Smooth muscle cell (in vitro differentiated cells): ENCODE measurements around the gene NPAS3. TPM values are rescaled to one million over a fixed set of nuclear protein-coding genes. Genes with fewer than 3 reads are reported as not detected.
A peak's percentile ranks its signal among the peaks of the same experiment; 100 is the strongest.

Experiments used
- DNase-seq: peaks from one replicate; lab custom pipeline; 2025; ENCODE audit not compliant: unreplicated experiment; lab: John Stamatoyannopoulos, UW
- H2AFZ ChIP-seq: fragments of 200-600 bp; sonication (generic); 2 replicates; pipeline ENCODE4 v1.6.0; 2016; ENCODE audit warnings: antibody characterized with exemption, low read depth, mild to moderate bottlenecking
- H3F3A ChIP-seq: fragments of 200-600 bp; sonication (generic); 2 replicates; pipeline ENCODE4 v1.6.0; 2017; ENCODE audit warnings: antibody characterized with exemption, low read depth
- H3K27ac ChIP-seq: fragments of 200-600 bp; sonication (generic); 2 replicates; pipeline ENCODE4 v1.5.1; 2016; ENCODE audit warnings: low read depth, mild to moderate bottlenecking
- H3K27me3 ChIP-seq: fragments of 200-600 bp; sonication (generic); 2 replicates; pipeline ENCODE4 v1.6.1; 2016; ENCODE audit warnings: low read depth, mild to moderate bottlenecking
- H3K36me3 ChIP-seq: fragments of 200-600 bp; sonication (generic); 2 replicates; pipeline ENCODE4 v1.5.1; 2016; ENCODE audit warnings: low read depth
- H3K4me1 ChIP-seq: fragments of 200-600 bp; sonication (generic); 2 replicates; pipeline ENCODE4 v1.5.1; 2016; ENCODE audit warnings: low read depth
- H3K4me2 ChIP-seq: fragments of 200-600 bp; sonication (generic); 2 replicates; pipeline ENCODE4 v1.6.0; 2016; ENCODE audit warnings: mild to moderate bottlenecking
- H3K4me3 ChIP-seq: fragments of 200-600 bp; sonication (generic); 2 replicates; pipeline ENCODE4 v1.5.1; 2016; ENCODE audit warnings: mild to moderate bottlenecking
- H3K79me2 ChIP-seq: fragments of 200-600 bp; sonication (generic); 2 replicates; pipeline ENCODE4 v1.6.0; 2016; ENCODE audit warnings: low read depth, mild to moderate bottlenecking
- H3K9ac ChIP-seq: fragments of 200-600 bp; sonication (generic); 2 replicates; pipeline ENCODE4 v1.6.0; 2016; ENCODE audit warnings: low read depth
- H3K9me3 ChIP-seq: fragments of 200-600 bp; sonication (generic); replicated peaks from 2 replicates; pipeline ENCODE4 v1.5.1; 2016; ENCODE audit warnings: low read depth
- H4K20me1 ChIP-seq: fragments of 200-600 bp; sonication (generic); 2 replicates; pipeline ENCODE4 v1.6.0; 2016; ENCODE audit warnings: low read depth
- CTCF ChIP-seq: fragments of 200-600 bp; sonication (generic); IDR thresholded peaks from 2 replicates; pipeline ENCODE4 v1.5.1; 2017; ENCODE audit warnings: borderline replicate concordance, mild to moderate bottlenecking, antibody characterized with exemption; ENCODE audit not compliant: insufficient read depth, poor library complexity, severe bottlenecking
- WGBS: methylation state at CpG from one replicate; pipeline ENCODE4 v1.1.7; 2016; ENCODE audit warnings: low lambda C conversion rate; 5-methylcytosine and 5-hydroxymethylcytosine counted together
- polyA plus RNA-seq: library from polyadenylated mRNA; unstranded; fragments of >200 nt; fragmentation: Nextera tagmentation; extraction: Ambion mirVana; gene quantifications from 2 replicates; pipeline ENCODE4 v1.2.1, GENCODE V29; 2016
- total RNA-seq: library from RNA; depleted of rRNA; stranded (reverse); fragments of >200 nt; gene quantifications from 2 replicates; pipeline ENCODE4 v1.2.3, GENCODE V29; 2014

Gene NPAS3
- total and polyA plus RNA-seq, 2 experiments from 2014 or later: 0.79 to 2.0 TPM

GRCh38 chr14:32940711-32941667, 2.3 kb downstream of the NPAS3 start:
- H3K79me2 ChIP-seq: no peaks in the 10 kb centered on the region
- H3K27ac ChIP-seq: no peak overlapping the region
- H3K9me3 ChIP-seq: no peaks in the 10 kb centered on the region
- no peaks in the 10 kb centered on the region for H3K36me3 ChIP-seq
- DNase-seq: no peak
- H3K4me1 ChIP-seq: peaks cover 7% of the 10 kb centered on the region
- peaks cover 6% of the 10 kb centered on the region for H3F3A ChIP-seq
- H3K4me3 ChIP-seq: peak overlapping the region; percentile 82
- H3K4me2 ChIP-seq: peak overlapping the region; percentile 89
- peaks cover 43% of the 10 kb centered on the region for H3K27me3 ChIP-seq
- H4K20me1 ChIP-seq: peaks cover 6% of the 10 kb centered on the region
- no peak overlapping the region for H3K9ac ChIP-seq
- H2AFZ ChIP-seq: peak overlapping the region; percentile 73
- no peak for TF ChIP-seq CTCF
- WGBS: 80% methylated on average over 7 of the region's 7 CpGs

DNA sequence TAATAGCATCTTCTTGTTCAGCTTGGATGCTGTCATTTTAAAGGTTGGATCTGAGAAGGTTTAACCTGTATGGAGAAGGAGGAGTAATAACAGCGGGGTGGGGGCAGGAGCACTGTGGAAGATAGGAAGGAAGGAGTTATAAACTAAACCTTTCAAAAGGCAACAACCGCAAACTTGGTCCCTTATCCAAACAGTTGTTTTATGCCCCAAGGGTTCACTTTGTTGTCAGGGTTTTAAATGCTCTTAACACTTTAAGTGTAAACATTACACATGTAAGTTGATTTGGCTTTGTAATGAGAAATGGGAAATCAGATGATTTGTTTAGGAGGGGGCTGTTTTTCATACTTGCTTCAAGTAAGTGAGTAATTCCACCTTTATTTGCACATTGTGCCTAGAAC, 3.0 kb downstream of the NPAS3 start:
- Histone ChIP-seq H3K9ac (no peak overlapping the region), H3F3A (peaks cover 6% of the 10 kb centered on the region), H3K79me2 (no peaks in the 10 kb centered on the region), H2AFZ (no peak overlapping the region), H3K27ac (no peak overlapping the region), H4K20me1 (peaks cover 6% of the 10 kb centered on the region), H3K4me2 (no peak overlapping the region), H3K27me3 (peaks cover 39% of the 10 kb centered on the region), H3K4me1 (peaks cover 7% of the 10 kb centered on the region), H3K4me3 (no peak overlapping the region), H3K36me3 (no peaks in the 10 kb centered on the region), H3K9me3 (no peaks in the 10 kb centered on the region)
- DNase-seq: no peak
- WGBS: 58% methylated on average over 2 of the region's 2 CpGs
- TF ChIP-seq CTCF: no peak

DNA sequence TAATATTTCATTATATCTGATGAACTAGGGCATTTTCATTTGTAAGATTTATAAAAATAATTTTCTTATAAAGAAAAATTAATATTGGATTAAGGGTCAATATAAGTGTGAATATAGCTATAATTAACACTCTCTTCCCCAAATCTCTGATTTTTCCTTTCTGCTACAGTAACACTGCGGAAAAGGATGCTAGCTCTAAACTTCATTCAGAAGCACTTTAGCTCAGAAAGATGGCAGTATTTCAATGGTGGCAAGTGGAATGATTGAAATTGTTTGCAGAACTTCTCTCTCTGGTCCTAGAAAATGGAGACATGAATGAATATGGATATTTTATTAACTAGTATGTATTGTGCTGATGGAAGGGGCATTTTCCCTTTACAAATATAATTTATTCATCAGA, 8.4 kb downstream of the NPAS3 start:
- no peaks in the 10 kb centered on the region for H3K79me2 ChIP-seq
- 95% methylated on average over 1 of the region's 1 CpG for WGBS
- no peaks in the 10 kb centered on the region for H3K4me1 ChIP-seq
- no peaks in the 10 kb centered on the region for H3K9me3 ChIP-seq
- TF ChIP-seq CTCF: no peak
- H3K9ac ChIP-seq: no peak overlapping the region
- H3K27ac ChIP-seq: no peak overlapping the region
- H2AFZ ChIP-seq: no peak overlapping the region
- DNase-seq: no peak
- peaks cover 17% of the 10 kb centered on the region for H3K27me3 ChIP-seq
- H3K4me2 ChIP-seq: no peak overlapping the region
- H3F3A ChIP-seq: no peaks in the 10 kb centered on the region
- no peak overlapping the region for H3K4me3 ChIP-seq
- no peaks in the 10 kb centered on the region for H4K20me1 ChIP-seq
- H3K36me3 ChIP-seq: no peaks in the 10 kb centered on the region
